Lung (tissue), 12 donors: ENCODE data around the gene DISC1. TPM values are rescaled to one million over a fixed set of nuclear protein-coding genes. Genes with fewer than 3 reads are reported as not detected.
"Not testable (repeated sequence)": the region's sequence is repeated elsewhere in the genome, so short reads cannot be mapped to it uniquely, and the experiment has no call there.

Experiments used
- ATAC-seq: fragments of 200-7000 bp; cut with Tn5 transposase; one replicate; pipeline ENCODE4 v1.9.1; 2020; ENCODE audit warnings: moderate number of reproducible peaks; ENCODE audit not compliant: insufficient read depth, low FRiP score
- DNase-seq, 3 donors: peaks; one replicate each; pipeline ENCODE4 v3.0.0-alpha.2; 2013 to 2017
- H3K27ac ChIP-seq, 2 donors: one replicate each; pipeline ENCODE4 v1.5.1; 2013; ENCODE audit warnings: mild to moderate bottlenecking in 2 of 2, moderate library complexity in 2 of 2, control low read depth in 1 of 2, inconsistent platforms in 1 of 2, low read depth in 1 of 2, low read length in 1 of 2
- H3K27me3 ChIP-seq, 3 donors: one replicate each; pipeline ENCODE4 v1.5.1; 2013; ENCODE audit warnings: low read length in 2 of 3; ENCODE audit not compliant: control insufficient read depth in 3 of 3, insufficient read depth in 3 of 3
- H3K36me3 ChIP-seq, 4 donors: one replicate each; pipeline ENCODE4 v1.5.1; 2013; ENCODE audit warnings: low read length in 4 of 4, mild to moderate bottlenecking in 1 of 4, moderate library complexity in 1 of 4; ENCODE audit not compliant: control insufficient read depth in 4 of 4, insufficient read depth in 4 of 4
- H3K4me1 ChIP-seq, 5 donors: one replicate each; pipeline ENCODE4 v1.5.1; 2013; ENCODE audit warnings: low read length in 5 of 5, mild to moderate bottlenecking in 2 of 5, moderate library complexity in 1 of 5; ENCODE audit not compliant: control insufficient read depth in 5 of 5, insufficient read depth in 5 of 5
- H3K4me3 ChIP-seq: one replicate; pipeline ENCODE4 v1.5.1; 2013; ENCODE audit warnings: mild to moderate bottlenecking, control low read depth, moderate library complexity
- H3K9ac ChIP-seq, 2 donors: one replicate each; pipeline ENCODE4 v1.5.1; 2013; ENCODE audit warnings: low read length in 2 of 2, control low read depth in 1 of 2; ENCODE audit not compliant: insufficient read depth in 1 of 2
- H3K9me3 ChIP-seq, 4 donors: one replicate each; pipeline ENCODE4 v1.5.1; 2013; ENCODE audit warnings: low read length in 3 of 4, mild to moderate bottlenecking in 1 of 4, moderate library complexity in 1 of 4; ENCODE audit not compliant: control insufficient read depth in 4 of 4, insufficient read depth in 3 of 4
- CTCF ChIP-seq: IDR thresholded peaks from 2 replicates; pipeline ENCODE4 v1.5.1; 2012; ENCODE audit warnings: mild to moderate bottlenecking; ENCODE audit errors: control extremely low read depth, extremely low read depth
- WGBS, 2 donors: extraction: QIAGEN DNeasy Blood & Tissue Kit; methylation state at CpG; one replicate each; pipeline ENCODE4 v1.1.7; 2013; 5-methylcytosine and 5-hydroxymethylcytosine counted together
- polyA plus RNA-seq, 2 donors: library from polyadenylated mRNA; stranded (reverse); fragments of 200-250 nt; gene quantifications; one replicate each; pipeline ENCODE4 v1.2.1, GENCODE V29; 2013
- total RNA-seq, 2 donors: library from RNA; depleted of rRNA in 1 of 2; stranded (reverse); fragments of >200 nt in 1 of 2; gene quantifications; one replicate each; pipeline ENCODE4 v1.2.1, GENCODE V29; 2014 to 2021
- donor health status: control.
- donor health status: control.
- donor health status: Bipolar disorder and iron deficiency.
- donor health status: healthy.
- donor health status: DM: yes; HTN: yes; CAD: no.

DISC1 gene
- total and polyA plus RNA-seq, 4 donors: 0.98 to 32.9 (median 6.1) TPM

- 46 to 73% methylated on average over 2 of the region's 2 CpGs for WGBS, 2 donors
- no peaks in the 10 kb centered on the region for H3K27me3 ChIP-seq
- ATAC-seq (no peak), DNase-seq (no peak)
- TF ChIP-seq CTCF: no peak
- no peaks in the 10 kb centered on the region for H3K4me1 ChIP-seq
- no peak overlapping the region for H3K9ac ChIP-seq
- no peak overlapping the region for H3K27ac ChIP-seq
- H3K36me3 ChIP-seq: peaks cover 0 to 5% (median 0%) of the 10 kb centered on the region in 4 donors
- H3K4me3 ChIP-seq: no peak overlapping the region
- no peaks in the 10 kb centered on the region for H3K9me3 ChIP-seq
Observed at GRCh38 chr1:231763456-231763855, 136.9 kb downstream of the DISC1 start.

GRCh38 chr1:231765825-231766224 lies 139.2 kb downstream of the DISC1 start:
- not testable (repeated sequence) for ATAC-seq, H3K36me3 ChIP-seq, DNase-seq, H3K4me1 ChIP-seq, H3K27me3 ChIP-seq, H3K9me3 ChIP-seq, H3K9ac ChIP-seq, H3K4me3 ChIP-seq, H3K27ac ChIP-seq
- 86 to 92% methylated on average over 7 of the region's 7 CpGs for WGBS, 2 donors

GRCh38 chr1:231767471-231767870 lies 140.9 kb downstream of the DISC1 start:
- H3K9me3 ChIP-seq: no peaks in the 10 kb centered on the region
- H3K9ac ChIP-seq: no peak overlapping the region
- no peak for TF ChIP-seq CTCF
- no peak overlapping the region for H3K4me3 ChIP-seq
- 95% methylated on average over 4 of the region's 4 CpGs for WGBS, 2 donors
- no peak overlapping the region for H3K27ac ChIP-seq
- H3K4me1 ChIP-seq: no peaks in the 10 kb centered on the region
- ATAC-seq (no peak), DNase-seq (no peak)
- no peaks in the 10 kb centered on the region for H3K27me3 ChIP-seq
- peaks cover 0 to 9% (median 2%) of the 10 kb centered on the region in 4 donors for H3K36me3 ChIP-seq

- 72 to 91% methylated on average over 1 of the region's 1 CpG for WGBS, 2 donors
- DNase-seq (no peak), ATAC-seq (no peak)
- TF ChIP-seq CTCF: no peak
- H3K36me3 ChIP-seq: peaks cover 0 to 9% (median 2%) of the 10 kb centered on the region in 4 donors
- no peak overlapping the region for H3K27ac ChIP-seq
- H3K27me3 ChIP-seq: no peaks in the 10 kb centered on the region
- no peak overlapping the region for H3K4me3 ChIP-seq
- H3K9me3 ChIP-seq: no peaks in the 10 kb centered on the region
- no peak overlapping the region for H3K9ac ChIP-seq
- H3K4me1 ChIP-seq: no peaks in the 10 kb centered on the region
Observed at GRCh38 chr1:231768416-231768815, 141.8 kb downstream of the DISC1 start.
